Measurements from ENCODE around the gene CBX2.

CBX2 gene

DNA sequence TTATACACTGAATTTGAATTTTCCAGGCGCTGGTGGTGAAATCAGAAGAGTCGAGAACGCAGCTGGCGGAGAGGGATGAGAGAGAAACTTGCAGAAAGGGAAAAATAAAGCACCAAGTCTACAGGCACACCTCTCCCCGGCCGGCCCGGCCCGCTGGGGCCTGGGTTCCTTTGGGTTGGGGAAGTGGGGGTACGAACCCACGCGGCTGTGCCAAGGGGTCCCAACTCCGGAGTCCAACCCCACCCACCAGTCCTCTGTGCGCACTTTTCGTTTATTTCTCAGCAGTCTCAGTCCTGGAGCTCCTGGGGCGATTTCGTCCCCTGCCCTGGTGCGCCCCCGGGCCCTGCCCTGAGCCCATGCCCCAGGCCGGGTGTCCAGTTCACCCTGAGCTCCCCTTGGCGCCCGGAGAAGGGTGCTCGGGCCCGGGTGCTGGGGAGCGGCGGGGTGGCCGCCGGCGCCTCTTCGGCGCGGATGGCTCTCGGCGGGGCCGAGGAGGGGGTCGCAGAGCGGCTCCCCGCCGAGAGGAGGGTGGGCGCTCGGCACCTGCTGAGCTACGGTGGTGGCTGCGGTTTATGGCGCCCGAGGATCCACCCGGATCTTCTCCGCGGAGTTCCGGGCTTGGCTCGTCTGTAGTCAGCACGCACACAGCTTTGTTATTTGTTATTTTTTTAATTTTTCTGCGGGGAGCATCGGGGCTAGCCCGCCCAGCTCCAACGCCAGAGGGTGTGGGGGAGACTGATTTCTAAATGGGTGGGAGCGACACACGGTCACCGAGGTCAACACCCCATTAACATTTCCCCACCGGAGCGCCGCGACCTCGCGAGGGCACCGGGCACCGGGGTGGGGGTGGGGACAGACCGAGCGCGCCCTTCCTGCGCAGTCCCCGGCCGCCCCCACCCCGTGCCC lies 34.7 kb downstream of the CBX2 start:
- no peak for DNase-seq (ENCODE audit: low spot score)

DNA sequence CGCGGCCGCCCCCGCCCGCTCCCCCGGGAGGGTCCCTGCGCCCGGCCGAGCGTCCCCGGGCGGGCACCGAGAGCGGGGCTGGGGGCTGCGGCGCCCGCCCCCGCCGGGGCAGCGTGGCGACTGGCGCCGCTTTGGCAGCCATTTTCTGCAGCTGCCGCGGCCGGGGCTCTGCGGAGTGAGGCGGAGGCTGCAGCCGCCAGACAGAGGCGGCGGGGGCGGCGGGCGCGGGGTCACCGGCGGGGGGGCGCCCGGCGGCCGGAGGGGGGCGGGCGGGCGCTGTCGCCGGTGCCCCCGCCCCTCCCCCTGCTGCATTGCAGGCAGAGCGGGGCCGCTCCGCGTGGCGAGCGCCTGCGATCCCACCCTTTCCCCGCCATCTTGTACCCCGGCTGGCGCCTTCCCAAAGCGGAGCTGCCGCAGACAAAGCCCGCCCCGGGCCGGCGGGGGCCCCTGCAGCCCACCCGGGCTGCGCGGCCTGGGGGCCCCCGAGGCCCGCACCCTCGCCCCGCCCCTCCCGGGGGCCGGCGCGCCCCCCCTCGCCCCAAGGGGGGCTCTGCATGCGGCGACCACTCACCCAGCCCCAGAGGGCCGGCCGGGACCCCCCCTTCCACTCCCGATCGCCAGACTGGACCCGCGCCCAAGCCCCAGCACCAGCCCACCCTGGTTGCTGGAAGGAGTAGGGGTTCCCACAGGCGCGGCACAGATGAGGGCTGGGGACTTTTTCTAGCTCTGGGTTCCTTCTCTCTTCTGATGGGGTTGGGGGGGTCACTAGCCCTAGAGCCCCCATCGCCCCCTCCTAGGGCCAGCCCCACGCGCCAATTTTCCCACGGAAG lies 35.6 kb downstream of the CBX2 start:
- DNase-seq (ENCODE audit: low spot score), result no peak

DNA sequence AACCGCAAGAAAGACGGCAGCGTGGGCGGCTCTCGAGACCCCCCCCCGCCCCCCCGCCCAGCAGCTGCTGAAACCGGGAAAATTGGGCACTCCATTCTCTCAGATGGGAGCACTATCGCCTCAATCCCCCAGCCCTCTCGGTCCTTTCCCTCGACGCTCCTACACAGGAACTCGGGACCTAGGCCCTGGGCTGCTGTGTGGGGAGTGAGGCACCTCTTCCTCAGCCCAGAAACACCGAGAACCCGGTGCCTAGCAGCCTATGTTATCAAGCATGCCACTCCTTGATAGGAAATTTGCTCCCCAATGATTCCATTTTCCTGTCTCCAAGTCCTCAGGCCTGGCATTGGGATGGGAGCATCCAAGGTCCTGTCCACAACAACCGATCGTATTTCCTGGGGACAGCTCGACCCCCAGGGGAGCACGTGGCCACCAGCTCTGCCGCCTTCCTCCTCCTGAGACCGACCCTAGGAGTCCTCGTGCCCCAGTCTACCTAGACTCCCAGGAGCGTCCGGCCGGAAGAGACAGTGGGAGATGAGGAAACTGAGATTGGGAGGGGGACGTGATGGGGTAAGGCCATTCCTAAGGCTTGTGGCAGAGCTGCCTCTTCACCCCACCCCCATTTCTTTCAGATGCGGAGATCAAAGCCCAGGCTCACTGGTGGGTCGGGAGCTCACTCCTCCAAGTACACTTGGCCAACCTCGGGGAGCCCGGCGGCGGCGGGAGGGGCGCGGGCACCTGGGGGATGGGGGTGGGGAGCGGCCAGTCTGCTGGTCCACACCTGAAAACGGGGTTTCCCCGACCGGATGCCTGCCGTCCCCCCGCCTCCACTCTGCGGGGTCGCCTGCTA lies 36.4 kb downstream of the CBX2 start:
- DNase-seq (ENCODE audit: low spot score), result no peak

DNA sequence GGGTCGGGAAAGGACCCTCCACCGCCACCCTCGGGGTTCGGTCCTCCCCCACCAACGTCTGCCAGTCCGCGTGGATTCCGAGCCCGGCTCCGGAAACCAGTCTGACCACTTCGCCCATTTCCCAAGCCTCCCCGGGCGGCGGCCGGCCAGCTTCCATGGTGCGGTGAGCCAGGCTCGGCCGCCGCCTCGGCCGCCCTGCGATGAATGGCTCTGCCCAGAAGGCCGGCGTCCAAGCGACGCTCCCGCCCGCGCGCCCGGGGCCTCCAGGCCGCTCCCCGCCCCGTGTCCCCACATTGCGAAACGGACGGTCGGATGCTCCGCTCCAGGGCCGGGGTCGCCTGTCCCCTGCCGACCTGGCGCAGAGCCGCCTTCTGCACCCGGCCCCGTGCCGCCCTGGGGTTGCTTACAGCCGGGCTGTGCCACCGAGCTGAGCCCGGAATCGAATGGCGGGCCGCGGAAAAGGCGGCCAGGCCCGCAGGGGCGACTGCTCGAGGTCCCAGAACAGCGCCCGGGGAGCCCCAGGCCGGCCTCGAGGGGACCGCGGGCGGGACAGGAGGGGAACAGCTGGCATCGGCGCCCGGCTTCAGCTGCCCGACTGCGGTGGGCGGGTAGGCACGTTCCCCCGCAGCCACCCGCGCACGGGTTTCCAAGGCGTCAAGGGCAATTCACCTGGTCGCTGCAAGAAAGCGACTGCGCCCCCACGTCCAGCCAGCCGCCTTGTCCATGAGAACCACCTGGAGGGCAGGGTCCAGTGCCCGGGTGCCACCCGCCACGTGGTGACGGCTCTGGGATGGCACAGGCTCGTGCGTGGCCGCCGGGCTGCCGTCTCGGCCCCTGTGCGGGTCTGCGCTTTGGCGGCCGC lies 37.3 kb downstream of the CBX2 start:
- peak; percentile 56 for DNase-seq (ENCODE audit: low spot score)

DNA sequence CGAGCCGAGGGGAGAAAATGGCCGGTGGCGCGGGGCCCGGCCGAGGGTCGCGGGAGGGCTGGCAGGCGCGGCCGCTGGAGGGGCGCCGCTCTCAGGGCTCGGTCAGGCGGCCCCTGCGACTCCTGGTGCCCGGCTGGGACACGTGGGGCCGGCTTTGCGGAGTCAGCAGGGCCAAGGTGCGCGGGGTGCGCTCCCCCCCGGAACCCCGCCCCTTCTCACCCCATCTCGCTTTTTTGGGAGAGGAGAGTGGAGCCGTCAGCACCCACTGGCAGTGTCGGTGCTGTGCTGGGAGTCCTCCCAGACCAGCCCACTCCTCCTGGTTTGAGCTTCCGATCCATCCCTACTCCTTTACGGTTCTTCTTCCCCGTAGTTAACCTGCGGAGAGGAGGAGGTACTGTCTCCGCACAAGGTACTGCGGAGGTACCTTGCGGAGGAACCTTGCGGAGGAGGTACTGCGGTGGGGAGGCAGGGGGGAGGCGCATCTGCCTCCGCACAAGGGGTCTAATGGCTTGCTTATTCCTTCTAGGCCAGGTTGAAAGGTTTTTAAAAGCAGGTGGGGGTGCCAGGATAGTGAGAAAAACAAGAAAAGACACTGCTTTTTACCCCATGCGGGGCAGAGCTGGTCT lies 38.0 kb downstream of the CBX2 start:
- no peak for DNase-seq (ENCODE audit: low spot score)

DNA sequence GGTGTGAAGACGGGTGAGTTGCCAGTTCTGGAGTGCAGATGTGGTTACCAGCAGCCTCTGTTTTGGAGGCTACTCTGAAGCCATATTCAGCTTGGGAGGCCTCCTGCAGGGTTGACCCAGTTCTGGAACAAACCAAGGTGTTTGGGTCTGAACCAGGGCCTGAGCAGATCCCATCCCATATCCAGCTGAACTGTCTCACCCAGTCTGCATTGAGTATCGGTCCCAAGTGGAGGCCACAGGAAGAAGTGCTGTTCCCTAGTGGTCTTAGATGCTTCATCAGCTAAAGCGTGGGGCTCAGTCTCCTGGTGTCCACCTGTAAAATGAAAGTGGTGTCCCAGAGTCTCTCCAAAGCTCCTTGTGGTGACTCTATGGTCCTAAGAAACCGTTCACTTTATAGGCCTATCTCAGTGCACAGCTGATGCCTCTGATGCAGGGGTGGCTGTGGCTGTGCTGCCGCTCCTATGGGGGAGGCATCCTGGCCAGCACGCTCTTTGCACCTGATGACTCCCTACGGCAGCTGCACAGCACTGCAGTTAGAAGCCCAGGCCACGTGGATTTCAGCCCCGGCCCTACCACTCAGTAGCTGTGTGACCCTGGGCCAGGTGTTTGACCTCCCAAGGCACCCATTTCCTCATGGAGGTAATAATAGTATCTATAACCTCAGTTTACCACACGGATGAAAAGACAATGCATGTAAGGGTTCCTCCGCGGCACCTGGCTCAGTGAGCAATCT lies 40.2 kb downstream of the CBX2 start:
- DNase-seq (ENCODE audit: low spot score), result no peak

DNA sequence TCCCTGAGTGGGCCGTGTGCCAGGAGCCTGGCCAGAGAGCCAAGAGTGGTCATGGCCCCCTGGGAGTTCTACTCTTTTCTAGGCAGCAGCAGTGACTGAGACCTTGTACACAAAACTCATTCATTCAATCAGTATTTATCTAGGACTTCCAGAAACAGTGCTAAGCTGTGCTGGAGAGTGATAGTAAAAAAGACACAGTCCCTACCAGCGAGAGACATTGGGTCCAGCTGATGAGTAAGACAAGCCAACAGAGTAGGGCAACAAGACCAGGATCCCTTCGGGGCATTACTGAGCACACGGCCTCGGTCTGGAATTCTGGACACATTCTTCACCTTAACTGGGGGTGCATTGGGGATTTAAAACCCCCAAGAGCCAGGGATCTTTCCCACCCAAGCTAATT lies 41.1 kb downstream of the CBX2 start:
- DNase-seq (ENCODE audit: low spot score), result no peak

DNA sequence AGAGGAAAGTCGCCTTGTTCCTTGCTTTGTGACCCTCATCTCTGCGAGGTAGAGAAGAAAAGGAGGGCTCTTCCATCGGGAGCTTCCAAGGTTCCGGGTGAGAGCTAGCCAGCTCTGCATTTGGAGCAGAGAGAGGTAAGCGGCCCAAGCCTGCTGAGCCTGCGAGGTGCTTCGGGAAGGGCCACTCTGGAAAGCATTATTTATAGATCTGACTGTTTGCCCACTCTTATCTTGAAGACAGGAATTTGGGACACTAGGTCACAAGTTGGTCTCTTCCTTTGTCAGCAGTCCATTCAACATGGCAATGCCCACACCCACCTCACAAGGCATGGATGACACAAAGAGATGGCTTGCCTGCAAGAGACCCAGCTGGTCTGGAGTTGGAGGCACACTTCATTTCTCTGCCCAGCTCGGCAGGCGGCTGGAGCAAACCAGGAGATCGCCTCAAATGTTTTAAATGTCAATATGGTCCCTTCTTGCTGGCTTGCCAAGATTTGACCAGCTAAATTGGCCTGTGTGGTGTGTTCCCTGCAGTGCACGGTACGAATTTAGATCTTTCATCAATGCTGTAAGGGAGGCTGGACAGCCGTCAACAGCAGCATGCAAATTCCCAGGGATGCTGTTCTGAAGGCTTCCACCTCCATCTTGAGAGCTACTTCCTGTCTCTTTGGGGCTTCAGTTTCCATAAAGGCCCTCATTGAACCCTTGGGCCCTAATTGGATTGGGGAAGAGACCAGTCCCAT lies 41.8 kb downstream of the CBX2 start:
- no peak for DNase-seq (ENCODE audit: low spot score)

DNA sequence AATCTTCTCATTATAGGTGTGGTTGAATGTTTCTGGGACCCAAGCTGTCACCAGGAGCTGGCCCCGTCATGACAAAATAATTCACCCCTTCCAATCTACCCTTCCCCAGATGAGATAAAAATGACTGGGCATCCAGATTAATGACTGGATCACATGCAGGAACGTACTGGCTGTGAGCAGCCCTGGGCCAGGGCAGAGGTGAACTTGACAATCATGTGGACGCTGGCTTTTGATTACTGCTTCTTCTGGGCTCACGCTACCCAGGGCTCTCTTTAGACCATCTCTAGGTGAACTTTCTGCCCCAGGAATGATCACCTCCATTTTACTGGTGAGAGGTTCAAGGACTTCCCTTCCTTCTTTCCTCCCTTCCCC lies 43.0 kb downstream of the CBX2 start:
- no peak for DNase-seq (ENCODE audit: low spot score)

DNA sequence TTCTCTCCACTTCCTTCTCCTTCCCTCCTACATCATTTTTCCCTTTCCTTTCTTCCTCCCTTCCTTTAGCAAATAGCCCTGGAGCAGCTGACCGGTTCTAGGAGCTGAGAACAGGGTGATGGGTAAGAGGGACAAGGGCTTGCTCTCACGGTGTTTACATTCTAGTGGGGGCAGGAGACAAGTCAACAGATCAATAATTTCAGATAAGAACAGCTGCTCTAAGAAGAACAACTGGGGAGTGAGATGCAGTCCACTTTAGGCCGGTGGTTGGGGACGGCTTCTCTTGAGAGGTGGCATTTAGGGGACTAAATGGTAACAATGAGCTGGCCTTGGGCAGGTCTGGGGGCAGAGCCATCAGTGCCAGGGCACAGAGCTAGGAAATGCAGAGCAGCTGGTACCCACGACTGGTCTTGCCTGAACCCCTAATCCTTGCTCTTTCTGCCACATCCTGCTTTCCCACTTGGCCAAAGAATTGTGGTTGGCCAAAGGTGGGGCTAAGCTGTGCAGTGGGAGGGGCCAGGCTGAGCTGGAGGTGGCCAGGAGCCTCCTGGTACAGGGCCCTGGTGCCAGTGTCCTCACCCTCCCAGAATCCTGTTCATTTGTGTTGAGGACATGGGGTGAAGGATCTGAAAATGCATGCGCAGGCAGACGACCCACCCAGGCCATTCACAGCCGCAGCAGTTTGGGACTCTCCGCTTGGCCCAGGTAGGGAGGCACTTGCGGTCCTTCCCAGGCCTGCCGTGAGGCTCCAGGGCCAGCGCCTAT lies 43.6 kb downstream of the CBX2 start:
- DNase-seq (ENCODE audit: low spot score), result no peak

DNA sequence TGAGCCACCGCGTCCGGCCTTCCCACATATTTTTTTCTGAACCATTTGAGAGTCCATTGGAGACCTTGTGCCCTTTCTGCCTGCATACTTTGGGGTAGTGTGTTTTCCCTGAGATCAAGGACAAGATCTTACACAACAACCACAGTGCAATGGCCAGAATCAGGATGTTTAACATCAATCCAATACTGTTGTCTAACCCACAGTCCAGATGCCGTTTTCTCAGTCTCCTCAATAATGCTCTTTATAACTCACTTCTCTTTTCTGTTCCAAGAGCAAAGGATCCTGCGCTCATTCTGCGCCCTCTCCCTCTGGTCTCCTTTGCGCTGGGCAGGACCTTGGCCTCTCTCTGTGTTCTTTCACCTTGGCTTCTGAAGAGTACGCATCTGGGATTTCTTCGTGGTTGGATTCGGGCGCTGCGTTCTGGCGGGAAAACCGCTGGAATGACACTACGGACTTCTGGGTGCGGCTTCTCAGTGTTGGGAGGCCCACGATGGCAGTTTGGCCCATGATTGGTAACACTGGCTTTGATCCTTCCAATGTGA lies 44.7 kb downstream of the CBX2 start:
- DNase-seq (ENCODE audit: low spot score), result no peak

DNA sequence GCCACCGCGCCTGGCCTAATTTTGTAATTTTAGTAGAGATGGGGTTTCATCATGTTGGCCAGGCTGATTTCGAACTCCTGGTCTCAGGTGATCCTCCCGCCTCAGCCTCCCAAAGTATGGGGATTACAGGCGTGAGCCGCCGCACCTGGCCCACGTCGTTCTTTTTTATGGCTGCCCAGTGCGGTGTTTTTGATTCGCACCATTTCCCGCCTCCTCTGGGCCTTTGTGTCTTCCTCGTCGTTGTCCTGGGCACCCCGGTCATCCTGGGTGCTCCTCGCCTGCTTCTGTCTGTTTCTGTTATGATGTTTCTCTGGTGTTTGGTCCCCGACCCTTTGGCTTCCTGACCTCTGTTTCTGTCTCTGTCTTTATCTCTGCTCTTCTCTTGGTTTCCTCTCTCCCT lies 46.3 kb downstream of the CBX2 start:
- DNase-seq (ENCODE audit: low spot score), result no peak

DNA sequence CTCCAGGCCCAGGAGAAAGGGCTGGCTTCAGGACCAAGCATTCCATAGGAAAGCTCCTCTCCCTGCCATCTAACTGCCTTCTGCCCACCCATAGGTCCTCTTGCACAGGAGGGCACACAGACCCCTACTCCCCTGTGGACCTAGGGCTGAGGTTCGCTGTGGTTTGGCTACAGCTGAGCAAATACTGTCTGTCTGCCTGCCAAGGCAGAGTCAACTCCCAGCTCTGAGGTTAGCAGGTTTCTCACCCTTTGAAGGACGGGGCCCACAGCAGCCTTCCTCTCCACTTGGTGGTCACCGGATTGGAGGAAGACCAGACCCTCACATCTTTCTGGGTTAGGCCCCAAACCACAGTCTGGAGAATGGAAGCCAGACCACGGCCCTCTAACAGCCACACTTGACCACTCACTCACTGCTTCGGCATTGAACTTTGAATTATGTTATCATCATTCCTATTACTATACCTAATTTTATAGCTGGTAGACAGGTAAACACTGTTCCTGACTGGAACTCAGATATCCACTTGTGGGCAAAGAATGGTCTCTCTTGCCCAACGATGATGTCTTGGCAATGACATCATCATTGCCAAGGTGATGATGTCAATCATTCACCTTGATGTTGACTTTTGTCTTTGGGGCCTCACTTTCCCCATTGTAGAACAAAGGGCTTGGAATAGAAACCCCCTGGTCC lies 47.1 kb downstream of the CBX2 start:
- DNase-seq (ENCODE audit: low spot score), result no peak

DNA sequence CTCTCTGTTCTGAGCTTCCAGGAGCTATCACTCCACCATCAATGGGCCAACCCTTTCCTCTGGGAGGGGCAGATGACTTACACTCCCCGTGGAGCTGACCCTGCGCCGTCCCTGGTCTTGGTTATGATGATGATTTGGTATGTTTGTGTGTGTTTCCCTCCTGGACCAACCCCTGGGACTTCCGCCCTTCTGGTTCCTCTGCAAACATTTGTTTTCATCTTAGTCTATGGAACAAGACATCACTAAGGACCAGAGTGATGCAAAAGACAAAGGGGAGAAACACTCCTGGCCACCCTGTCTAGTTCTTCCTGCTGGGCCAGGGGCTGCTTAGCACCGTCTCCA lies 47.6 kb downstream of the CBX2 start:
- no peak for DNase-seq (ENCODE audit: low spot score)

DNA sequence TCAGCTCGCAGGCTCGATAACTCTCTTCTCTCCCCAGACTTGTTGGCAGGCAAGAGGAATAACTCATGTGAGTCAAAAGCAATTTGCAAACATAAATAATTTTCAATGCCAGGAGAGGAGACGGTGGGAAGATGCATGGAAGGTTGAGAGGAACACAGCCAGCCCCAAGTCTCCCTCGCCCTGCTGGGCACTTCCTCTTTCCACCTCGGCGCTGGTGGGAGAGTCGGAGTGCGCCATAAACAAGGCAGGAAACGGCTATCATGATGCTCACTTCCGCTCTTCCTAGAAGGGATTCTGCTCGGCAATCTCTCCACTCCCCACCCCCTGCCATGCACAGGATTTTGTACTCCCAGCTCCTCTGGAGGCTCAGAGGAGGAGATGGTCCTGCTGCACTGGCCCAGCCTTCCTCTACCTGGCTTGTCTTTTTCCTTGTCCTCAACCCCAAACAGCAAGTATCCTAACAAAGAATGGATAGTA lies 48.3 kb downstream of the CBX2 start:
- no peak for DNase-seq (ENCODE audit: low spot score)

DNA sequence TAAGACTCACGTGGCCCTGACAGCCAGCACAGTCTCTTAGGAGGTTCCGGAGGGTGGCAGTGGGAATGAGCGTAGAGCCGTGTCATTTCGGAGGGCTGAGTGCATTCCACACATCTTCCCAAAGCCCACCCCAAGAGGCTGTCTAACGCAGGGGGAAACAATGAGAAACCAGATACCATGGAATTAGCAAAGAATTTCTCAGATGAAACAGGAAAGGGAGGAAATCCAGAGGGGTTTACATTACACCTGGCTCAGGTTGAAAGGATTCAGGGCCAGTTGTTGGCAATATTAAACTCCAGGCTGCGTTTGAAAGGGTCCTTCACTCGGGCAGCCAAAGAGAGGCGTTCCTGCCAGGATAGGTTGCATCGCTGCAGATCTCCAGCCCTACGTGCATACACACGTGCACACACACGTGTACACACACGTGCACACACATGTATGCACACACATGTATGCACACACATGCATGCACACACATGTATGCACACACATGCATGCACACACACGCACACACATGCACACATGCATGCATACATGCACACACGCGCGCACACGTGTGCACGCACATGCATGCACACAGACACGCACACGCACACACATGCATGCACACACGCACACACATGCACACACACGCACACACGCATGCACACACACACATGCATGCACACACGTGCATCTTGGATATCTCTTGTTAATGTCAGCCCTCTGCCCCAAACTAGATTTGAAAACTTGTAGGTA lies 49.1 kb downstream of the CBX2 start:
- DNase-seq (ENCODE audit: low spot score), result no peak

DNA sequence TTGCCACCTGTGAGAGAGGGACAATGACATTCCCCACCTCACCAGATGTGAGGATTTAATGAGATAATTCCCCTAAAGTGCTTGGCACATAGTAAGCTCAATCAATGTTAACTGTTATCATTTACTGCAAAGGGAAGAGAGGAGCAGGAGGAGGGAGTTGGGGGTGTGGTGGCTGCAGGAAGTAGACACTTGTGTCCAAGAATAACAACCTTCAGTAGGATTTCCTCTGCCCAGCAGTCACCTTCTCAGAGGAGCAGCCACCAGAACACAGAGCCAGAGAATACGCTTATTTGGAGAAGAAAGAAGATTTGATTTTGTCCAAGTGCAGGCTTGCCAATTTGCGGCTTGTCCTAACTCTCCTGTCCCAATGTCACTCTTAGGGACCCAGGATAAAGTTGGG lies 51.1 kb downstream of the CBX2 start:
- DNase-seq (ENCODE audit: low spot score), result no peak

All from AG08395 (cell line).